Esophagus (tissue), 2 donors: ENCODE measurements around the gene PIK3CB. TPM values are rescaled to one million over a fixed set of nuclear protein-coding genes. Genes with fewer than 3 reads are reported as not detected.

Source experiments
- H3K27ac ChIP-seq, 2 donors: one replicate each; pipeline ENCODE4 v1.5.1; 2013; ENCODE audit warnings: low read depth in 2 of 2, mild to moderate bottlenecking in 2 of 2, inconsistent platforms in 1 of 2, low read length in 1 of 2, moderate library complexity in 1 of 2
- H3K27me3 ChIP-seq, 2 donors: one replicate each; pipeline ENCODE4 v1.6.1; 2013; ENCODE audit warnings: low read length in 2 of 2, control low read depth in 1 of 2, mild to moderate bottlenecking in 1 of 2; ENCODE audit not compliant: insufficient read depth in 2 of 2, control insufficient read depth in 1 of 2
- H3K36me3 ChIP-seq, 2 donors: one replicate each; pipeline ENCODE4 v1.6.1; 2013; ENCODE audit warnings: low read length in 1 of 2; ENCODE audit not compliant: control insufficient read depth in 2 of 2, insufficient read depth in 2 of 2
- H3K4me1 ChIP-seq, 2 donors: one replicate each; pipeline ENCODE4 v1.6.1; 2013; ENCODE audit warnings: low read length in 1 of 2; ENCODE audit not compliant: control insufficient read depth in 2 of 2, insufficient read depth in 2 of 2
- H3K4me3 ChIP-seq, 2 donors: one replicate each; pipeline ENCODE4 v1.5.1; 2013; ENCODE audit warnings: low read length in 2 of 2, mild to moderate bottlenecking in 2 of 2, low read depth in 1 of 2, moderate library complexity in 1 of 2
- H3K9me3 ChIP-seq, 2 donors: one replicate each; pipeline ENCODE4 v1.6.1; 2013; ENCODE audit warnings: mild to moderate bottlenecking in 2 of 2, low read depth in 1 of 2, low read length in 1 of 2, moderate library complexity in 1 of 2; ENCODE audit not compliant: control insufficient read depth in 2 of 2, insufficient read depth in 1 of 2
- WGBS, 2 donors: extraction: QIAGEN DNeasy Blood & Tissue Kit; methylation state at CpG; one replicate each; pipeline ENCODE4 v1.1.7; 2013; 5-methylcytosine and 5-hydroxymethylcytosine counted together
- polyA plus RNA-seq, 2 donors: library from polyadenylated mRNA; stranded (reverse); fragments of 200-250 nt; gene quantifications; one replicate each; pipeline ENCODE4 v1.2.3, GENCODE V29; 2013
- donor health status: healthy with polysubstance abuse.
- donor health status: Bipolar disorder and iron deficiency.

Gene PIK3CB
- 10 to 100 TPM in 1 of 2 donors, 1 to 10 TPM in 1; 7.5 to 10.6 TPM for polyA plus RNA-seq

- Histone ChIP-seq H3K36me3 (no peaks in the 10 kb centered on the region), H3K27ac (peak within 1 kb of the TSS; percentile 93 to 98), H3K9me3 (no peaks in the 10 kb centered on the region), H3K4me3 (peak within 1 kb of the TSS; percentile 76 to 99), H3K27me3 (no peaks in the 10 kb centered on the region), H3K4me1 (no peaks in the 10 kb centered on the region)
- WGBS, 2 donors: 1% methylated on average over 72 to 88 of the region's 88 CpGs
Observed at GRCh38 chr3:138834596-138835396, at the start of gene PIK3CB. TSS of gene PIK3CB (minus strand) at chr3:138834928. CDS start at chr3:138759343, 75,585 bp downstream.

DNA sequence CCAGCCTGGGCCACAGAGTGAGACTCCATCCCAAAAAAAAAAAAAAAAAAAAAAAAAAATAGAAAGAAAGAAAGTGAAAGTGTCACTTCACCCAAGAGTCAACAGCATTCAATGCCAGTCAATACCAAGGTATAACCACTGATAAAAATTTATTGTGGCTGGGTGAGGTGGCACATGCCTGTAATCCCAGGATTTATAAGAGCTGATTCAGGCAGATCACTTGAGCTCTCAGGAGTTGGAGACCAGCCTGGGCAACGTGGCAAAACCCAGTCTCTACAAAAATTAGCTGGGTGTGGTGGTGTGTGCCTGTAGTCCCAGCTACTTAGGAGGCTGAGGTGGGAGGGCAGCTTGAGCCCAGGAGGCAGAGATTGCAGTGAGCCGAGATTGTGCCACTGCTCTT lies 46.5 kb upstream of the PIK3CB start:
- Histone ChIP-seq H3K4me1 (no peaks in the 10 kb centered on the region), H3K4me3 (no peak overlapping the region), H3K9me3 (no peaks in the 10 kb centered on the region), H3K36me3 (no peaks in the 10 kb centered on the region), H3K27me3 (no peaks in the 10 kb centered on the region), H3K27ac (no peak overlapping the region)
- 48 to 51% methylated on average over 2 of the region's 2 CpGs for WGBS, 2 donors

GRCh38 chr3:138879541-138880380 lies 45.0 kb upstream of the PIK3CB start:
- no peak overlapping the region for H3K4me3 ChIP-seq
- no peaks in the 10 kb centered on the region for H3K4me1 ChIP-seq
- 69 to 72% methylated on average over 14 of the region's 14 CpGs for WGBS, 2 donors
- no peak overlapping the region for H3K27ac ChIP-seq
- peaks cover 0 to 2% of the 10 kb centered on the region in 2 donors for H3K9me3 ChIP-seq
- no peaks in the 10 kb centered on the region for H3K36me3 ChIP-seq
- no peaks in the 10 kb centered on the region for H3K27me3 ChIP-seq

DNA sequence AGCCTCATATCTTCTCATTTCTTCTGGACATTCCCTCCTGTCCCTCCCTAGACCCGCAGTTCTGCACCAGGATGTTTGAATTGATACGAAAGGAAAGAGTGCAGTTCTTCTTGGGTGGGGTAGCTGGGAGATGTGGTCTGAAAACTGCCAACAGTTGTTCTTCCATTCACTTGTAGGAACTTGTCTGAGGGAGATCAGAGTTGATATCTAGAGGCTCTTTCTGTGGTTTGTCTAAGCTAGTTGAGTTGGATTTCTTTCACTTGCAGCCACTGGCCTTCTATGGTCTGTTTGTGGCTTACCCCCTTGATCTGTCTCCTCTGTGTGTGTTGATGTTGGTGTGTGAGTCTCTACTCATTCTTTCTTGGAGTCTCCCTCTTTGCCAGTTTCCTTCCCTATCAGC lies 42.5 kb upstream of the PIK3CB start:
- no peaks in the 10 kb centered on the region for H3K27me3 ChIP-seq
- H3K9me3 ChIP-seq: peaks cover 0 to 2% of the 10 kb centered on the region in 2 donors
- H3K27ac ChIP-seq: no peak overlapping the region
- H3K4me1 ChIP-seq: no peaks in the 10 kb centered on the region
- H3K4me3 ChIP-seq: no peak overlapping the region
- H3K36me3 ChIP-seq: no peaks in the 10 kb centered on the region
- WGBS, 2 donors: 60 to 84% methylated on average over 2 of the region's 2 CpGs

- Histone ChIP-seq H3K9me3 (peaks cover 0 to 2% of the 10 kb centered on the region in 2 donors), H3K27me3 (no peaks in the 10 kb centered on the region), H3K4me3 (no peak overlapping the region), H3K27ac (no peak overlapping the region), H3K4me1 (no peaks in the 10 kb centered on the region), H3K36me3 (no peaks in the 10 kb centered on the region)
- 74 to 84% methylated on average over 12 of the region's 12 CpGs for WGBS, 2 donors
Observed at GRCh38 chr3:138875754-138876664, 41.3 kb upstream of the PIK3CB start.

- H3K27ac ChIP-seq: no peak overlapping the region
- no peak overlapping the region for H3K4me3 ChIP-seq
- peaks cover 0 to 2% of the 10 kb centered on the region in 2 donors for H3K9me3 ChIP-seq
- 97 to 98% methylated on average over 6 of the region's 6 CpGs for WGBS, 2 donors
- no peaks in the 10 kb centered on the region for H3K36me3 ChIP-seq
- no peaks in the 10 kb centered on the region for H3K27me3 ChIP-seq
- H3K4me1 ChIP-seq: no peaks in the 10 kb centered on the region
Observed at GRCh38 chr3:138875096-138875753, 40.5 kb upstream of the PIK3CB start.

DNA sequence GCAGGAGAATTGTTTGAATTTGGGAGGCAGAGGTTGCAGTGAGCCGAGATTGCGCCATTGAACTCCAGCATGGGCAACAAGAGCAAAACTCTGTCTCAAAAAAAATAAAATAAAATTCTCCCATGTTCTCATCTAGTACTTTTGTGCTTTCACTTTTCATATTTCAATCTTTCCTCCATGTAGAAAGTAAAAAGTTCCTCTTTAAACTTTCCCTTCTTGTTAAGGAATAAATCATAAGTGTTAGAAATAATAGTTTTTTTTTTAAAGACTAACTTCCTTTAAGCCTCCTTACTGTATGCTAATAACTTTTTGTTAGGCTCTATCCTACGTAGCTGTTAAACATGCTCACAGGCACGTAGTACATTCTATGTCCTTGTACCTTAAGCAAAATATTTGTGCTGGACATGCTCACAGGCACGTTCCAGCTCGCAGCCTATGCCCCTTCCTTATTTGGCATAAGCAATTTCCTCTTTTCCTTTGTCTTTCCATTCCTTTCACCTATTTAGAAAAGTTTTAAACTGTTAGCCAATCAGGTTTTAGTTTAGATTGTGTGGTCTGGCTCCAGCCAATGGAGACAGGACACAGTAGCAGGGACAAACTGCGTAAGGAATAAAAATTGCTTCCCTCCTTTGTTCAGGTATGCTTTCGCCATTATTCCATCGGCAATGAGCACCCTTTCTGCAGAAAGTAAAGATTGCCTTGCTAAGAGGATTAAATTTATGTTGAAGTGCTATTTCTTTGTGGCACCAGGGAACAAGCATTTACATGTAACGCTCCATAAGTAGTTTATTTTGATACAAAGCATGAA lies 38.9 kb upstream of the PIK3CB start:
- no peaks in the 10 kb centered on the region for H3K4me1 ChIP-seq
- H3K27ac ChIP-seq: no peak overlapping the region
- WGBS, 2 donors: 64 to 78% methylated on average over 9 to 10 of the region's 10 CpGs
- no peak overlapping the region for H3K4me3 ChIP-seq
- H3K27me3 ChIP-seq: no peaks in the 10 kb centered on the region
- H3K36me3 ChIP-seq: no peaks in the 10 kb centered on the region
- H3K9me3 ChIP-seq: peaks cover 0 to 2% of the 10 kb centered on the region in 2 donors

DNA sequence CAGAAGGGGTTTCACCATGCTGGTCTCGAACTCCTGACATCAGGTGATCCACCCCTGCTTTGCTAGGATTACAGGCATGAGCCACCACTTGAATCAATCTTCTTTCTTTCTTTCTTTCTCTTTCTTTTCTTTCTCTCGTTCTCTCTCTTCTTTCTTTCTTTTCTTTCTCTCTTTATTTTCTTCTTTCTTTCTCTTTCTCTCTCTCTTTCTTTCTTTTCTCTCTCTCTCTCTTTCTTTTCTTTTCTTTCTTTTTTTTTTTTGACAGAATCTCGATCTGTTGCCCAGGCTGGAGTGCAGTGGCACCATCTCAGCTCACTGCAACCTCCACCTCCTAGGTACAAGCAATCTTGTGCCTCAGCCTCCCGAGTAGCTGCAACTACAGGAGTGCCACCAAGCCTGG lies 37.9 kb upstream of the PIK3CB start:
- H3K27ac ChIP-seq: no peak overlapping the region
- no peaks in the 10 kb centered on the region for H3K27me3 ChIP-seq
- no peak overlapping the region for H3K4me3 ChIP-seq
- no peaks in the 10 kb centered on the region for H3K36me3 ChIP-seq
- 92 to 94% methylated on average over 4 of the region's 4 CpGs for WGBS, 2 donors
- H3K4me1 ChIP-seq: no peaks in the 10 kb centered on the region
- H3K9me3 ChIP-seq: peaks cover 0 to 2% of the 10 kb centered on the region in 2 donors
